ENCODE data around the gene LZTR1. TPM values are rescaled to one million over a fixed set of nuclear protein-coding genes. Genes with fewer than 3 reads are reported as not detected.

LZTR1 gene
- total and polyA plus RNA-seq, 7 donors: 17.1 to 37.1 (median 27.2) TPM

DNA sequence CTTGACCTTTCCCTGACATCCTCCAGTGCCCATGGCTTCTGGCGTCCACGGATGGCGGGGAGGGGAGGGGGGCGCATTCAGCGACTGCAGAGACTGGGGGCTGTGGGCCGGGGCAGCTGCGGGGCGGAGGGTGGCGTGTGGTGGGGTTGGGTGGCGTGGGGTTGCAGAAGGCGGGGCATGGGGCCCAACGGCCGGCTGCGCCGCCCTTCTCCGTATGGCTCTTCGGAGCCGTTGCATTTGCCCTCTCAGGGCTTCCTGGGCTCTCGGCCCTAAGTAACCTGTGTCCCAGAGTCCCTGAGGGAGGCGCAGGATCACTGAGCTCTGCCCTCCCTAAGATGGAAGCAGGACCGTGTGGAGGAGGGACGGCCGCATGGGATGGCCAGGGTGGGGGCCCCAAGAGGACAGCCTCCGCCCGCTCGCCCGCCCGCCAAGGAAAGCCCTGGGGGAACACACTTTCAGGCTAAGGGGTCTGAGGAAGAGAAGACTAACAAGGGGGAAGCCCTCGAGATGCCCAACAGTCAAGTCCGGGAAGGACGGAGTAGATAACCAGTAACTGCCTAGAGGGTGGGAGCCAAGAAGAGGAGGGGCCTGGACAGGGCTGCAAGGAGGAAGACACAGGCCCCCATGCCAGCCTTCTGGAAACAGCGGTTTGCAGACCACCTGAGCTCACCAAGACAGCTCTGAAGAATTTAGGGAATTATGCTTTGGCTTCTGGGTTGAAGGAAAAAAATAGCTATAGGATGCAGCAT is 24.2 kb upstream of the LZTR1 start:
- no peaks in the 10 kb centered on the region for H3K27me3 ChIP-seq (ENCODE audit: insufficient read depth in 3 of 3, low read length in 2 of 3)
- H3K27ac ChIP-seq: no peak overlapping the region
- H3K4me3 ChIP-seq: peak overlapping the region; percentile 68
- DNase-seq (peak in 1 of 2 donors; percentile 66), ATAC-seq (peak; percentile 22 to 49 (median 35))
- H3K4me1 ChIP-seq: peaks cover 6% of the 10 kb centered on the region
- H3K36me3 ChIP-seq (ENCODE audit: insufficient read depth in 1 of 2, low read depth in 1 of 2): peaks cover 0 to 10% of the 10 kb centered on the region in 2 donors
- 4 to 6% (median 5%) methylated on average over 25 to 32 of the region's 32 CpGs for WGBS, 3 donors
- no peaks in the 10 kb centered on the region for H3K9me3 ChIP-seq
- intact Hi-C loops (cut with DNase I): loop anchor here in 1 of 2 donors (5.0 kb wide), 1 partner anchor 71 kb away; no protein-coding TSS in a partner anchor
- TF ChIP-seq, protein P1, sequence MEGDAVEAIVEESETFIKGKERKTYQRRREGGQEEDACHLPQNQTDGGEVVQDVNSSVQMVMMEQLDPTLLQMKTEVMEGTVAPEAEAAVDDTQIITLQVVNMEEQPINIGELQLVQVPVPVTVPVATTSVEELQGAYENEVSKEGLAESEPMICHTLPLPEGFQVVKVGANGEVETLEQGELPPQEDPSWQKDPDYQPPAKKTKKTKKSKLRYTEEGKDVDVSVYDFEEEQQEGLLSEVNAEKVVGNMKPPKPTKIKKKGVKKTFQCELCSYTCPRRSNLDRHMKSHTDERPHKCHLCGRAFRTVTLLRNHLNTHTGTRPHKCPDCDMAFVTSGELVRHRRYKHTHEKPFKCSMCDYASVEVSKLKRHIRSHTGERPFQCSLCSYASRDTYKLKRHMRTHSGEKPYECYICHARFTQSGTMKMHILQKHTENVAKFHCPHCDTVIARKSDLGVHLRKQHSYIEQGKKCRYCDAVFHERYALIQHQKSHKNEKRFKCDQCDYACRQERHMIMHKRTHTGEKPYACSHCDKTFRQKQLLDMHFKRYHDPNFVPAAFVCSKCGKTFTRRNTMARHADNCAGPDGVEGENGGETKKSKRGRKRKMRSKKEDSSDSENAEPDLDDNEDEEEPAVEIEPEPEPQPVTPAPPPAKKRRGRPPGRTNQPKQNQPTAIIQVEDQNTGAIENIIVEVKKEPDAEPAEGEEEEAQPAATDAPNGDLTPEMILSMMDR (IDR thresholded peaks at IDR 0.05): no peak

DNA sequence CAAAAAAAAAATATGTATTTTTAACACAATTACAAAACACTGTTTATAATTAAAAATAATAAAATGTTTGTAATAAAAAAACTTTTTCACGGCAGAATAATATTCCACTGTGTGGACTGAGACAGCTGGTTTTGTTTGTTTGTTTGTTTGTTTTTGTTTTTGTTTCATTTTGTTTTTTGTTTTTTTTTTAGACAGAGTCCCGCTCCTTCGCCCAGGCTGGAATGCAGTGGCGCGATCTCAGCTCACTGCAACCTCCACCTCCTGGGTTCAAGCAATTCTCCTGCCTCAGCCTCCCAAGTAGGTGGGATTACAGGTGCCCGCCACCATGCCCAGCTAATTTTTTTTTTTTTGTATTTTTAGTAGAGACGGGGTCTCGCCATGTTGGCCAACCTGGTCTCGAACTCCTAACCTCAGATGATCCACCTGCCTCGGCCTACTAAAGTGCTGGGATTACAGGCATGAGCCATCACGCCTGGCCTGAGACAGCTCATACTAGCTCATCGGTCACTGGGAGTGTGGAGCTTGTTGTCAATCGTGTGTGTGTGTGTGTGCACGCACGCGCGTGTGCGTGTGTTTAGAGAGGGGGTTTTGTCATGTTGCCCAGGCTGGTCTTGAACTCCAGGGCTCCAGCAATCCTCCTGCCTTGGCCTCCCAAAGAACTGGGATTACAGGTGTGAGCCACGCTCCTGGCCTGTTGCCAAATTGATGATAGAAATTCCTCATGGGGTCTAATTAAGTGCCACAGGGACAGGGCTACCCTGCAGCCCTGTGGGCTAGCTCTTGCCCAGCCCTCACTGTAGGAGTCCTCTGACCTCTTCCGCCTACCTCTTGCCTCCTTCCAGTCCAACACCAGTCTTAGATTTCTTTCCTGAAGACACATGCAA is 22.3 kb upstream of the LZTR1 start:
- 92 to 94% (median 92%) methylated on average over 20 of the region's 20 CpGs for WGBS, 3 donors
- Histone ChIP-seq H3K36me3 (ENCODE audit: insufficient read depth in 1 of 2, low read depth in 1 of 2) (peaks cover 0 to 3% of the 10 kb centered on the region in 2 donors), H3K4me1 (peaks cover 6% of the 10 kb centered on the region), H3K4me3 (no peak overlapping the region), H3K9me3 (no peaks in the 10 kb centered on the region), H3K27me3 (ENCODE audit: insufficient read depth in 3 of 3, low read length in 2 of 3) (peaks cover 0 to 14% (median 5%) of the 10 kb centered on the region in 3 donors), H3K27ac (no peak overlapping the region)
- no peak for ATAC-seq
- peak in 1 of 2 donors; percentile 20 for DNase-seq
- intact Hi-C loops (cut with DNase I): loop anchor here in 1 of 2 donors (5.0 kb wide), 1 partner anchor 73 kb away; no protein-coding TSS in a partner anchor
- TF ChIP-seq, protein P1 (IDR thresholded peaks at IDR 0.05): no peak

- TF ChIP-seq, protein P1 (IDR thresholded peaks at IDR 0.05): no peak
- Histone ChIP-seq H3K4me3 (no peak overlapping the region), H3K27me3 (ENCODE audit: insufficient read depth in 3 of 3, low read length in 2 of 3) (peaks cover 0 to 14% (median 5%) of the 10 kb centered on the region in 3 donors), H3K27ac (no peak overlapping the region), H3K4me1 (peaks cover 6% of the 10 kb centered on the region), H3K36me3 (ENCODE audit: insufficient read depth in 1 of 2, low read depth in 1 of 2) (peaks cover 0 to 1% of the 10 kb centered on the region in 2 donors), H3K9me3 (no peaks in the 10 kb centered on the region)
- peak in 1 of 2 donors; percentile 38 for DNase-seq
- no peak for ATAC-seq
- 81 to 88% (median 83%) methylated on average over 4 of the region's 4 CpGs for WGBS, 3 donors
- intact Hi-C loops (cut with DNase I): no loop called here
Observed at GRCh38 chr22:20960609-20961008, 21.5 kb upstream of the LZTR1 start.

DNA sequence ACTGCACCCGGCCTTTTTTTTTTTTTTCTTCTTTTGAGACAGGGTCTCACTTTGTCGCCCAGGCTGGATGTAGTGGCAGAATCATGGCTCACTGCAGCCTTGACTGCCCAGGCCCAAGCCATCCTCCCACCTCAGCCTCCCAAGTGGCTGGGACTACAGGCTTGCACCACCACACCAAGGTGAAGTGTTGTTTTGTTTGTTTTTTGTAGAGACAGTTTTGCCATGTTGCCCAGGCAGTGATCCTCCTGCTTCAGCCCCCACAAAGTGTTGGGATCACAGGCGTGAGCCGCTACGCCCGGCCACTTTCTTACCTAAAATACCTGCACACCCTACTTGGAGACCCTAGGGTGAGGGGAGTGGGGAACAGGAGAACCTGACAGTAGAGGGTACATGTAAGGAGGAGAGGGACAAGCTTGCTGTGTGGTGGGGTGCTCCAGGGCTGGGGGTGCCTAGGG is 19.6 kb upstream of the LZTR1 start:
- Histone ChIP-seq H3K36me3 (ENCODE audit: insufficient read depth in 1 of 2, low read depth in 1 of 2) (no peaks in the 10 kb centered on the region), H3K4me3 (no peak overlapping the region), H3K27me3 (ENCODE audit: insufficient read depth in 3 of 3, low read length in 2 of 3) (peaks cover 0 to 14% (median 5%) of the 10 kb centered on the region in 3 donors), H3K27ac (no peak overlapping the region), H3K4me1 (peaks cover 6% of the 10 kb centered on the region), H3K9me3 (no peaks in the 10 kb centered on the region)
- WGBS, 3 donors: 96 to 99% (median 96%) methylated on average over 5 to 6 of the region's 6 CpGs
- TF ChIP-seq, protein P1 (IDR thresholded peaks at IDR 0.05): no peak
- intact Hi-C loops (cut with DNase I): no loop called here
- DNase-seq (peak in 1 of 2 donors; percentile 8), ATAC-seq (no peak)
